Liver (tissue), 3 donors: ENCODE data around the gene CAMKMT.

ENCODE experiments used
- CTCF ChIP-seq: fragments of 150-350 bp; IDR thresholded peaks from 2 replicates; pipeline ENCODE4 v1.5.1; 2017; ENCODE audit warnings: improper control_type of control experiment, low read depth, low read length; ENCODE audit not compliant: missing input control
- FOXA2 ChIP-seq: IDR thresholded peaks from 2 replicates; pipeline ENCODE4 v1.6.1; 2016; ENCODE audit warnings: antibody characterized with exemption
- JUND ChIP-seq, 2 donors: IDR thresholded peaks; 2 replicates each; pipeline ENCODE4 v1.6.1; 2016; ENCODE audit warnings: antibody characterized with exemption in 2 of 2
- MAX ChIP-seq: IDR thresholded peaks from 2 replicates; pipeline ENCODE4 v1.6.1; 2016; ENCODE audit warnings: antibody characterized with exemption
- RAD21 ChIP-seq, 2 donors: IDR thresholded peaks; 2 replicates each; pipeline ENCODE4 v1.6.1; 2016; ENCODE audit warnings: antibody characterized with exemption in 2 of 2, mild to moderate bottlenecking in 2 of 2
- REST ChIP-seq: IDR thresholded peaks from 2 replicates; pipeline ENCODE4 v1.6.1; 2016; ENCODE audit warnings: antibody characterized with exemption, mild to moderate bottlenecking
- SP1 ChIP-seq: IDR thresholded peaks from 2 replicates; pipeline ENCODE4 v1.6.1; 2018; ENCODE audit warnings: antibody characterized with exemption, mild to moderate bottlenecking
- YY1 ChIP-seq: IDR thresholded peaks from 2 replicates; pipeline ENCODE4 v1.6.1; 2016; ENCODE audit warnings: antibody characterized with exemption, mild to moderate bottlenecking
- ZBTB33 ChIP-seq: IDR thresholded peaks from 2 replicates; pipeline ENCODE4 v1.6.1; 2016; ENCODE audit warnings: antibody characterized with exemption
- donor health status: healthy.
- donor health status: healthy.

- TF ChIP-seq CTCF (no peak), MAX (no peak), SP1 (no peak), FOXA2 (no peak), YY1 (no peak), RAD21 (IDR thresholded peaks at IDR 0.05) (no peak), ZBTB33 (no peak), REST (no peak), JUND (IDR thresholded peaks at IDR 0.05) (no peak)
These were observed 40.9 kb upstream of the CAMKMT start for GRCh38 chr2:44320832-44321231.
